ENCODE measurements around the gene LIN28B. TPM values are rescaled to one million over a fixed set of nuclear protein-coding genes. Genes with fewer than 3 reads are reported as not detected.

LIN28B gene, protein sequence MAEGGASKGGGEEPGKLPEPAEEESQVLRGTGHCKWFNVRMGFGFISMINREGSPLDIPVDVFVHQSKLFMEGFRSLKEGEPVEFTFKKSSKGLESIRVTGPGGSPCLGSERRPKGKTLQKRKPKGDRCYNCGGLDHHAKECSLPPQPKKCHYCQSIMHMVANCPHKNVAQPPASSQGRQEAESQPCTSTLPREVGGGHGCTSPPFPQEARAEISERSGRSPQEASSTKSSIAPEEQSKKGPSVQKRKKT
- total RNA-seq (2014; rRNA removed; shearing (Covaris generic)), result 45.6 and 61.2 TPM in 2 replicates

DNA sequence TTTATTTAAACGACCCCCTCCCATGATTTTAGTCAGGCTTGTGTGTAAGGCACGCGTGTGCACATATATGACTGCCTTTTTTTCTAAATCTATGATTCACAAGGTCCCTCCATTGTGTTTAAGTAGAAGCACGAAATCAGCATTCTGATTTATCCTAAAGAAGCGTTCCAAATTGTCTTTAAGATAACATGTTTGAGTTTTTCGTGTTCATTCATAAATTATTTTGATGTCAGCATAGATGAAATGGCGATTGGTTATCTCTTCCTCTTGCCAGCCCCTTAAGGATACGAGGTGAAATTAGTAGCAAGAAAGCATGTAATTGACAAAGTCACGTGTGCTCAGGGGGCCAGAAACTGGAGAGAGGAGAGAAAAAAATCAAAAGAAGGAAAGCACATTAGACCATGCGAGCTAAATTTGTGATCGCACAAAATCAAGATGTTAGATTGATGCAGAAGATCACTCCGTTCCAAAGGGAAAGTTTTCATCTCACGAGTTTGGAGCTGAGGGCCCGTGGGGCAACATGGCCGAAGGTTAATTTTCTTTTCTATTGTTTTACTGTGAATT is at the start of gene LIN28B:
TSS of gene LIN28B (plus strand) at position 377 of the 564 bp plus-strand sequence. CDS start at position 521, 144 bp downstream.
- Histone ChIP-seq H3K27me3 (ENCODE audit: control insufficient read depth, insufficient read depth, low read length) (no peaks in the 10 kb centered on the region), H3K36me3 (replicated peaks; ENCODE audit: control insufficient read depth, insufficient read depth, low read length) (no peaks in the 10 kb centered on the region), H3K4me3 (ENCODE audit: insufficient read depth, low read depth, low read length) (peak within 1 kb of the TSS; percentile 54)
- no peak for DNase-seq

DNA sequence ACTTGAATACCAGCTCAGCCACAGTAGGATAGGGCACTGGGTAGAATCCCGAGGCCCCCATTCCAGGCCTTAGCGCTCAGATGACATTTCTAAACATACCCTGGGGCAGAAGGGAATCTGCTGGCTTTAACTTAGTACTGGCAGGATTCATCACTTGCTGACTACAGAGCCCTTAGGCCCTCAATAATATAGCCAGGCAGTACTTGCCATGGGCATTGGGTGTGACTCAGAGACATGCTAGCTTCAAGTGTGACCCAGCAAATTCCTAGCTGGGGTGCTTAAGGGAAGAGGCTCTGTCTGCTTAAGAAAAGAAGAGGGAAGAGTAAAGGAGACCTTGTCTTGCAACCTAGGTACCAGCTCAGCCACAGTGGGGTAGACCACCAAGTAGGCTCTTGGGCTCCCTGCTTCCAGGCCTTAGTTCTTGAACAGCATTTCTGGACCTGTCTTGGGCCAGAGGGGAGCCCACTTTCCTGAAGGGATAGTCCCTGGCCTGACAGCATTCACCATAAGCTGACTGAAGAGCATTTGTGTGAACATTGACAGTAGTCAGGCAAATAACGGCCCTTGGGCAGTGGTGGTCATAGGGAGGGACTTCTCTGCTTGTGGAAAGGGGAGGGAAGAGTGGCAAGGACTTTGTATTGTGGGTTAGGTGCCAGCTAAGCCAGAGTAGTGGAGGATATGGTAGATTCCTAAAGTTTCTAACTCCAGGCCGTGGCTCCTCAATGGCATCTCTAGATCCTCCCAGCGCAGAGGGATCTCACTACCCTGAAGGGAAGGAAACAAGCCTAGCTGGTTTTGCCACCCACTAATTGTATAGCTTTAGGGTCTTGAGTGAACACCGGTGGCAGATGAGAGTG is 48.6 kb upstream of the LIN28B start:
- no peaks in the 10 kb centered on the region for H3K36me3 ChIP-seq (replicated peaks; ENCODE audit: control insufficient read depth, insufficient read depth, low read length)
- no peaks in the 10 kb centered on the region for H3K27me3 ChIP-seq (ENCODE audit: control insufficient read depth, insufficient read depth, low read length)
- H3K4me3 ChIP-seq (ENCODE audit: insufficient read depth, low read depth, low read length), result no peak overlapping the region
- no peak for DNase-seq

DNA sequence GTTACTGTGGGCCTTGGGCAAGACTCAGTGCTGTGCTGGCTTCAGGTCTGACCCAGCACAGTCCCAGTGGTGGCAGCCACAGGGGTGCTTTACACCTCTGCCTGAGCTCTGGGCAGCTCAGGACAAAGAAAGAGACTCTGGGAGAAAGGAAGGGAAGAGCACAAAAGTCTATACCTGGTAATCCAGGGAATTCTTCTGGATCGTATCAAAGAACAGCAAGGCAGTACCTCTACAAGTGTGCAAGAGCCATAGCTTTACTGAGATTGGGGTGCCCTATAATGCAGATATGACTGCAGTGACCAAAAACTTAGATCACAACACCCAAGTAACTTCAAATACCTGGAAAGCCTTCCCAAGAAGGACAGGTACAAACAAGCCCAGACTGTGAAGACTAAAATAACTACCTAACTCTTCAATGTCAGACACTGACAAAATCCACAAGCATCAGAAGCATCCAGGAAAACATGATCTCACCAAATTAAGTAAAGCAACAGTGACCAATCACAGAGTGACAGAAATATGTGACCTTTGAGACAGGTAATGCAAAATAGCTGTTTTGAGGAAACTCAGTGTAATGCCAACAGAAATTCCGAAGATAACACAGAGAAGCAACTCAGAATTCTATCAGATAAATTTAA is 47.9 kb upstream of the LIN28B start:
- H3K27me3 ChIP-seq (ENCODE audit: control insufficient read depth, insufficient read depth, low read length), result no peaks in the 10 kb centered on the region
- no peak for DNase-seq
- no peaks in the 10 kb centered on the region for H3K36me3 ChIP-seq (replicated peaks; ENCODE audit: control insufficient read depth, insufficient read depth, low read length)
- H3K4me3 ChIP-seq (ENCODE audit: insufficient read depth, low read depth, low read length), result no peak overlapping the region

DNA sequence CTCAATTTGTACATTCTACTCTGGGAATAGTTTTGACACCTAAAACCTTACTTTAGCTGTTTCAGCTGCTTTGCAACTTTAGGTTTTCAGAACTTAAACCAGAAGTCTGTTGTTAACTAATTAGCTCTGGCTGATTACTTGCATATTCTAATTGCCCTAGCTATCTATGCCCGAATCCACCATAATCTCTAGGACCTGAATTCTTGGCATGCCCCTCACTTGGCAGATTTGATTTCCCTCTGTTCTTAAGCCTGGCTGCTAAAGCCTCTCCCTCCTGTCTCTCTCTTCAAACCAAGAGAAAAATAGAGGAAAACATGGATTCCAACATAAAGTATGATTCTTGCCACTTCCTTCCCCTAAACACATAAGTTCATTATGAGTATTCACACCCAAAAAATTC is 35.0 kb upstream of the LIN28B start:
- no peaks in the 10 kb centered on the region for H3K27me3 ChIP-seq (ENCODE audit: control insufficient read depth, insufficient read depth, low read length)
- no peak overlapping the region for H3K4me3 ChIP-seq (ENCODE audit: insufficient read depth, low read depth, low read length)
- H3K36me3 ChIP-seq (replicated peaks; ENCODE audit: control insufficient read depth, insufficient read depth, low read length), result no peaks in the 10 kb centered on the region
- DNase-seq, result no peak

DNA sequence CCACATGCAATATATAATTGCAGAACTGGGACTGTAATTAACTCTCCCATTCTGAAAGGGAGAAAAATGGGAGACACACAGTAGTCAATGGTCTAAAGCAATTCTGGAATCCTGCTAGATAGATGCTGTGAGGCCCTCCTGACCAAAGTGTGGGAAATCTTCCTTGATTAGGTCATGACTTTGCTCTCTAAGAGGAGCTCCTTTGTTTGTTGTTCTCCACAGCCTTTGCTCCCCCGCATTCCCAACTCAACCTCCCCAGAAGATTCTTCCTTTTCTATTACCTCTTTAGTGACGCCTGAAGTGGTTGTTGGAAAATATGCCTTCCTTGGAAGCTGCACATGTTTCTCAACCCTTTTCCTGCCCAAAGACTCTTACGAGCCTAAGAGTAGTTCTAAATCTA is 28.8 kb upstream of the LIN28B start:
- Histone ChIP-seq H3K4me3 (ENCODE audit: insufficient read depth, low read depth, low read length) (no peak overlapping the region), H3K27me3 (ENCODE audit: control insufficient read depth, insufficient read depth, low read length) (no peaks in the 10 kb centered on the region), H3K36me3 (replicated peaks; ENCODE audit: control insufficient read depth, insufficient read depth, low read length) (no peaks in the 10 kb centered on the region)
- no peak for DNase-seq

DNA sequence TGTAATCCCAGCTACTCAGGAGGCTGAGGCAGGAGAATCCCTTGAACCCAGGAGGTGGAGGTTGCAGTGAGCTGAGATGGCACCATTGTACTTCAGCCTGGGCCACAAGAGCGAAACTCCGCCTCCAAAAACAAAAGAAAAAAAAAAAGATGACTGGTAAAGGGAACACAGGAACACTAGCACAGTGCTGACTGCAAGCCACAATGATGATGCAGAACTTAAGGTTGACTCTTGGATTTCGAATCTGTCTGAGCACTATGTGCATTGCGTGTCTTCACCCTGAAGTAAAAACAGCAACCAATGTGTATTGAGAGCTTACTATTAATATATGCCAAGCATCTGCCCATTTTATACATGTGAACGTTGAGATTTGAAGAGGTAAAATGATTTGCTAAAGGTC is 27.6 kb upstream of the LIN28B start:
- no peak for DNase-seq
- Histone ChIP-seq H3K4me3 (ENCODE audit: insufficient read depth, low read depth, low read length) (no peak overlapping the region), H3K36me3 (replicated peaks; ENCODE audit: control insufficient read depth, insufficient read depth, low read length) (no peaks in the 10 kb centered on the region), H3K27me3 (ENCODE audit: control insufficient read depth, insufficient read depth, low read length) (no peaks in the 10 kb centered on the region)

DNA sequence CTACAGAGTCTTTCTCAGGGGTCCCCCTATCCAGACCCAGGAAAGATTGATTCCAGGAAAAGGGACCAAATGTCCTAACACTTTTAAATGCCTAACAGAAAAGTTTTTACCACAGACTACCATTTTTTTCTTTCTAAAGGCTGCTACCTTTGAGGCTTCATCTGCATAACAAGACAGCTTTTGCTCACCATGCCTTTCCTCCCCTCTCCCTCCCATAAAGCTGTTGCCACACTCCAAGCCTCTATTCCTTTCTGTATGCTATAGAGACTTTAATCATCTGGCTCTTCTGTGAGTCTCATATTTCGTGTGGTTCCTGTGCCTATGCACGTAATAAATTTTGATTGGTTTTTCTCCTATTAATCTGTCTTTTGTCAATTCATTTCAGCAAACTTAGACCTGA is 26.0 kb upstream of the LIN28B start:
- Histone ChIP-seq H3K36me3 (replicated peaks; ENCODE audit: control insufficient read depth, insufficient read depth, low read length) (no peaks in the 10 kb centered on the region), H3K27me3 (ENCODE audit: control insufficient read depth, insufficient read depth, low read length) (no peaks in the 10 kb centered on the region), H3K4me3 (ENCODE audit: insufficient read depth, low read depth, low read length) (no peak overlapping the region)
- no peak for DNase-seq

DNA sequence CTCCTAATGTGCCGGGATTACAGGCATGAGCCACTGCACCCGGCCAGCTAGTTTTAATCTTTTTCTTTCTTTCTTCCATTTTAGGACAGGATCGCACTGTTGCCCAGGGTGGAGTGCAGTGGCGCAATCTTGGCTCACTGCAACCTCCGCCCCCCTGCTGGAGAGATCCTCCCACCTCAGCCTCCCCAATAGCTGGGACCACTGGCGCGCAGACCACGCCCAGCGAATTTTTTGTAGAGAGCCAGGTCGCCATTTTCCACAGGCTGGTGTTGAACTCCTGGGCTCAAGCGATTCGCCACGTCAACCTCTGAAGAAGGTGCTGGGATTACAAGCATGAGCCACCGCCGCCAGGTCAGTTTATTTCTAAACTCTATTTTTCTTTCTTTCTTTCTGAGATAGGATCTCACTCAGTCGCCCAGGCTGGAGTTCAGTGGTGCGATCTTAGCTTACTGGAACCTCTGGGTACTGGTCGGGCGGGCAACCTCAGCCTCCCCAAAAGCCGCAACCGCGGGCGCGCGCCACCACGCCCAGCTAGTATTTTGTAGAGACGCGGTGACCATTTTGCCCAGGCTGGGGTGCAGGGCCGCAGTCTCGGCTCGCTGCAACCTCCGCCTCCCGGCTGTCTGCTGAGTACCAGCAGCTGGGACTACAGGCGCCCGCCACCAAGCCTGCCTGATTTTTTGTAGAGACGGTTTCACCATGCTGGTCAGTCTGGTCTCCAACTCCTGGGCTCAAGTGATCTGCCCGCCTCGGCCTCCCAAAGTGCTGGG is 20.0 kb upstream of the LIN28B start:
- DNase-seq, result no peak
- Histone ChIP-seq H3K36me3 (replicated peaks; ENCODE audit: control insufficient read depth, insufficient read depth, low read length) (no peaks in the 10 kb centered on the region), H3K4me3 (ENCODE audit: insufficient read depth, low read depth, low read length) (no peak overlapping the region), H3K27me3 (ENCODE audit: control insufficient read depth, insufficient read depth, low read length) (no peaks in the 10 kb centered on the region; the same call in 1 of the 2 replicates)

DNA sequence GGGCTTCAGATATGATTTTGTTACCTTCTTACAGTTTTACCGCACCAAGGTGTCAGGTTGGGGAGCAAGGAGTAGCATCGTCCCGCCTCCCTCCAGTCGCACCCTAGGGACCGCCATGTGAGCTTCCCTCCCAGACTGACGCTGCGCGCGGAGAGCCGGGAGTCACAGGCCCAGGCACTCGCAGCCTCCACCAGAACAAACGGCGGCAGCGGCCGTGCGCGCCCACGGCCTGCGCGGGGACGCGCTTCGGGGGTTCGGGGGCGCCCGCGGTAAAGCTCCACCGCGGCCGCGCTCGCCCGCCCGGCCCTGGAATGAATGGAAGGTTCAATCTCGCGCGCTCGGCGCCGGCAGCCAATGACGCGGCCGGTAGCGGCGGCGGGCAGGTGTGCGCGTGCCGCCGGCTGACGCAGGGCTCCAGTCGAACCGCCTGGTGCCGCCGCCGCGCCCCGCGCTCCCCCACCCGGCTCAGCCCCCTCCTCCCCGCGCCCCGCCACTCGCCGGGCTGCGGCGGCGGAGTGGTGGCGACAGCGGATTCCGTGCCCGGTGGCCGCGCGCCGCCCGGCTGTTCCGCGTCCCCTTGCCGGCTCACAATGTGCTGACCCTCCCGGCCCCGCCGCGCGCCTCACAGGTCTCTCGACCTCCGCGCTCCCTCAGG is 16.5 kb upstream of the LIN28B start:
- no peaks in the 10 kb centered on the region; the same call in 1 of the 2 replicates for H3K27me3 ChIP-seq (ENCODE audit: control insufficient read depth, insufficient read depth, low read length)
- peak overlapping the region; percentile 64 for H3K4me3 ChIP-seq (ENCODE audit: insufficient read depth, low read depth, low read length)
- no peaks in the 10 kb centered on the region for H3K36me3 ChIP-seq (replicated peaks; ENCODE audit: control insufficient read depth, insufficient read depth, low read length)
- DNase-seq, result peak; percentile 94

DNA sequence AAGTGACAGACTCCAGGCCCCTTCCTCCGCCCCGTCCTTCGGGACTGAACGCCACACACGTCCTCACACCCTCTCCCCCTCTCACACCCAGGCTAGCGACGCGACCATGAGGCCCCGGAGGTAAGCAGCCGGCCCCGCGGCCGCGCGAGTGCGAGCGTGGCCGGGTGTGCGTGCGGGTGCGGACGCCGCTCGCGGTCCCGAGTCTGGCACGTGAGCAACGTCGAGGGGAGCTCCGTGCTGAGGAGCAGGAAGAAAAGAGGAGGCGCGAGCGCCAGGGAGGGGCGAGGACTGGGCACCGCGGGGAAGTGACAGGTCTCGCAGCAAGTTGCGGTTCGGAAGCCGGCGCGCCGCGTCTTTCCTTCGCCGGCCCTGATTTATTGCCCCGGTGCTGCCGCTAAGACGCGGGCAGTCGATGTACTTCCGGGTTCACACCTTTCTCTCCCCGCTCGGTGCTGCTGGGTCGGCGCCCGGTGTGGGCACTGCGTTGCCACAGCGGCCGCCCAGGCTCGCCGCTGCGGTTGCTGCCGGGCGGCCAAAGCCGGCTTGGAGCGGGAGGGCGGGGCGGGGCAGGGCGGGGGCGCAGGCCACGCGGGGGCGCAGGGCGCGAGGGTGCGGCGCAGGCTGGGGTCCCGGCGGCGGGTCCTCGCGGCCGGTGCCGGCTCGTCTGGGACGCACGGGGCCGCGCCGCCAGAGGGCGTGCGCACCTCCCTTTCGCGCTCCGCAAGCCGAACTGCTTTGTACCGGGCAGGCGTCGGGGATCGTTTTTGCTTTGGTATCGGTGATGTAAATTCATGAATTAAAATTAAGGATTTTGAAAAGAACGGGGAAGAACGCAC is 15.8 kb upstream of the LIN28B start:
- DNase-seq, result peak; percentile 91
- no peaks in the 10 kb centered on the region; the same call in 1 of the 2 replicates for H3K27me3 ChIP-seq (ENCODE audit: control insufficient read depth, insufficient read depth, low read length)
- H3K36me3 ChIP-seq (replicated peaks; ENCODE audit: control insufficient read depth, insufficient read depth, low read length), result no peaks in the 10 kb centered on the region
- peak overlapping the region; percentile 64 for H3K4me3 ChIP-seq (ENCODE audit: insufficient read depth, low read depth, low read length)

DNA sequence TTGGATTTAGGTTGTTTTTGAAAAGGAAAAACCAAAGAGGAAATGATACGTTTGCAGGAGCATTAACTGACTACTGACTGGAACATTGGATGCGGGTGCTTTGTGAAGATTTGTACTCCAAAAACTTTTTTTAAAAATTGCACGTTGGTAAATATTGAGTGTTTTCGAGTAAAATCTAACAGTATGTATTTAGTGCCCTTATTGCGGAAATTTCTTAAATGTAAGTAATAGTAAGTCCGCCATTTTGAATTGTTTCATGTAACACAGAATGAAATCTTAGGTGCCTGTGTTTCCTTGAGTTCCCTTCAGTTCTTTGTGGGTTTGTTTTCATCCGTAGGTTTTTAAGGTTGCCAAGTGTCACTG is 15.2 kb upstream of the LIN28B start:
- peak overlapping the region; percentile 43 for H3K4me3 ChIP-seq (ENCODE audit: insufficient read depth, low read depth, low read length)
- peak; percentile 17 for DNase-seq
- no peaks in the 10 kb centered on the region for H3K36me3 ChIP-seq (replicated peaks; ENCODE audit: control insufficient read depth, insufficient read depth, low read length)

DNA sequence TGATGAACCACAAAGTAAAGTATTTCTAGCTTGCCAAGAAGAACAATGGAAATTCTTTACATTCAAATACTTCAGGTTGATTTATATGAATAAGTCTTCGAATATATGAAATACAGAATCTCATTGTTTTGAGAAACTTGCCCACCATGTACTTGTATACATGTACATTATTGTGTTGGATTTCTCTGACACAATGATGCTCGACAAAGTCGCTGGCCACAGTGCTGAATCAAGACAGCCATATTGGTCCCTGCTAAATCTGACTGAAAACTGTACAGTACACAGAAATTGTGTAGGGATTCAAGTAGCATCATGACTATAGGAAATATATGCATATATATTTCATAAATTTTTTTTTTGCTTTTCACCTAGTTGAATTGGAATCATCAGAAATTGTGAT is 13.1 kb upstream of the LIN28B start:
- H3K4me3 ChIP-seq (ENCODE audit: insufficient read depth, low read depth, low read length), result no peak overlapping the region
- DNase-seq, result no peak
- no peaks in the 10 kb centered on the region for H3K36me3 ChIP-seq (replicated peaks; ENCODE audit: control insufficient read depth, insufficient read depth, low read length)
- H3K27me3 ChIP-seq (ENCODE audit: control insufficient read depth, insufficient read depth, low read length), result no peaks in the 10 kb centered on the region; the same call in 1 of the 2 replicates

More for the DNA sequence above, 15.2 kb upstream of the LIN28B start:
- H3K27me3 ChIP-seq (ENCODE audit: control insufficient read depth, insufficient read depth, low read length), result no peaks in the 10 kb centered on the region; the same call in 1 of the 2 replicates

DNA sequence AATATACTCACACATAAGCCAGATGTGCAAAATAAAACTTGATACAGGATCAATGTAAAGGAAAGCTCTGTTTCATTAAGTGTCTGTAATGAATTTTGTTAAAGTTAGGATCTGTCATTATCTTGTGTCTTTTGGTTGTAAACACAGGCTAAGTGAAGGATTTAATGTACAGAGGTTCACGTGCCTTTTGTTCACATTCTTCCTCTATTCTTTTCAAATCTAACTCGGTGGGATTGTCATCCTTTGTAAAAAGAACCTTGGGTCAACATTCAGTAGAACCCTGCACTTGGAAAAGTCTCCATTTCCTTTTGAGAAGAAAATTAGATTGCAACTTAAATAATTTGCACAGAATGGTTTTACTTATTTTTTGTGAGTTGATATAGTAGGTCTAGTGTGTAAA is 7.7 kb upstream of the LIN28B start:
- H3K27me3 ChIP-seq (ENCODE audit: control insufficient read depth, insufficient read depth, low read length), result no peaks in the 10 kb centered on the region
- no peak overlapping the region for H3K4me3 ChIP-seq (ENCODE audit: insufficient read depth, low read depth, low read length)
- no peak for DNase-seq
- no peaks in the 10 kb centered on the region for H3K36me3 ChIP-seq (replicated peaks; ENCODE audit: control insufficient read depth, insufficient read depth, low read length)
